GM21529 (cell line): ENCODE results near the gene NID2.

Experiments
- ATAC-seq: cut with Tn5 transposase; IDR thresholded peaks from one replicate; pipeline ENCODE4 v1.9.1; 2021; ENCODE audit not compliant: unreplicated experiment

The NID2 gene

GRCh38 chr14:52029881-52030280 lies 39.0 kb downstream of the NID2 start:
- ATAC-seq = no peak

- no peak for ATAC-seq
These were observed 42.0 kb downstream of the NID2 start for GRCh38 chr14:52026901-52027300.

DNA sequence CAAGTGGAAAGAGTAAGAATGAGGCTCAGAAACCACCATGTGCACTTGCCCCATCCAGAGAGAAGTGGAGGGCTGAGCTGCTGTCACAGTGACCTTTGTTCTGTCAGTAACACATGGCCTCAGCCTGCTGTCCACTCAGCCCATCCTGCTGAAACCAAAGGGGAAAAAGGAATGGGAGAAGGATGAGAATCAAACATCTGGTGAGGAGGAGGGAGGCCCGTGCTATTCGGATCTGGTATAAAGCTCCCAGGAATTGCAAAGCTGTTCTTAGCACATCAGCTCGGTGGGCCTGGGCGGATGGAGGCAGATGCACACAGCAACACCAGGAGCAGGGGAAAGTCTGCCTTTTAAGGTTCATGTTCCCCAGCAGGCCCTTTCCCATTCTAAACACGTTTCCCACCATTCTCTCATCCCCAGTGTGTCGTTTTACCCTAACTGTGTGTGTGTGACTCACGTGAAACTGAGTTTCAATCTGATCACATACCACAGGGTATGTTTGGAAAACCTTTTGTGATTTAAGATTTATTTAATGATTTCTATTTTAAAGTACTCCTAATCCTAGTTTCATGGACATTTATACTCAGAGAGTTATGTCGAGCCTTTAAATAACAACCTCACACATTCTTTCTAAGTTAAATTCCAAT lies 42.7 kb downstream of the NID2 start:
- ATAC-seq = no peak

DNA sequence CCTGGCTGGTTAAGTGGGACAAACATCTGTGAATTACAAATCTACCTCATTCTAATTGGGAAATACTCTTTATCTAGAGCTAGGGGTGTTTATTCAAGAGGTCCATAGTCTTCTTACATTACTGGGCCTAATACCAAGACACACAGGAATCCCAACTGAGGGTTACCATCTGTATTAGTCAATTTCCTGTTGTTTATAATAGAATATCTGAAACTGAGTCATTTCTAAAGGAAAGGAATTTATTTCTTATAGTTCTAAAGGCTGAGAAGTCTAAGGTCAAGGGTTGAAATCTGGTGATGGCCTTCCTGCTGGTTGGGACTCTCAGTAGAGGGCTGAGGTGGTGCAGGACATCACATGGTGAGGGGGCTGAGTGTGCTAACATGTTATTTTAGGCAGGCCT lies 43.5 kb downstream of the NID2 start:
- no peak for ATAC-seq

DNA sequence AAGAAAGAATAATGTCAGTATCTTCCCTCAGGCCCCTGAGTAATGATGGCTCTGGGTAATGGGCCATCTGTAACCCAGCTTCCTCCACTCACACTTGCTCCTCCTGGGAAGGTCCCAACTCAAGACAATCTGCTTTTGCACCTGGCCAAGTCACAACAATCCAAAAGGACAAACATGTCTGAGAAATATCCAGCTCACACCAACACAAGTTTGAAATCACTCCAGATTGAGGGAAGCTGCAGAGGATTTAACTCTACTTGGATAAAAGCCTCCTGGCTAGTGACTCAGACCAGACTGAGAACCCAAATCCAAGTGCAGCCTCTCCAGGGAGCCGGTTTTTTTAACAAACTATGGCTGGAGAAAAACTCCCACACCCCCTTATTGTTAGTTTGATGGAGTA lies 45.3 kb downstream of the NID2 start:
- ATAC-seq = no peak

DNA sequence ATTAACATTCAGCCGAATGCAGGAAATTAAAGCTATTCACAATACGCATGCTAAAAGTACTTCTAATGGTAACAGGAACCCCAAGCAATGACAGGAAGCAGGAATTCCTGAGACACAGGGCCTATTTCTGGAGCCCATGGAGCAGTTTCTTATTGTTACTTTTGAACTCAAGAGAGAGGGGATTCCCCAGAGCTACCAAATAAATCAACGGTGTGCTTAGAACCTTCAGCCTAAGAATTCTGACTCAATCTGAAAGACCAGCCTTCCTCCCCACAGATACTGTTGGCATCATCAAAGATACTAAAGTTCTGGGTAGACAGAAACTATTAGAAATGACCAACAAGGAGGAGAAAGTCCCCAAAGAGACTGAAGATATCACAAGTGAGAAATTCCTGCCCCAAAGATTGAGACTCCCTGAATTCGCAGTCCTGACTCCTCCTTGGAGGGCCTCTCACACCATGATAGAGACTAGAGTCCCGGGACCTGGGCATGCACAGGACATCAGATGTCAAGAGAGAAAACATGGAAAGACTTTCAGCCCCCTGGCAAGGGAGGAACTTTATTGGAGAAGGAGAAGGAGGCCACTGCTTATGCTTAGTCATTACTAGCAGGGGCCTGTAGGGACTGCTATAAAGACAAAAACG lies 46.8 kb downstream of the NID2 start:
- peak; percentile 77 for ATAC-seq

- no peak for ATAC-seq
These were observed 47.8 kb downstream of the NID2 start for GRCh38 chr14:52020866-52021717.

- ATAC-seq = no peak
These were observed 48.6 kb downstream of the NID2 start for GRCh38 chr14:52020161-52020714.

GRCh38 chr14:52018970-52019369 lies 49.9 kb downstream of the NID2 start:
- ATAC-seq = no peak

- ATAC-seq = no peak
These were observed 50.6 kb downstream of the NID2 start for GRCh38 chr14:52018252-52018651.

GRCh38 chr14:52015411-52016030 lies 53.3 kb downstream of the NID2 start:
- ATAC-seq = no peak

GRCh38 chr14:52014601-52015267 lies 54.1 kb downstream of the NID2 start:
- ATAC-seq = no peak

- ATAC-seq = no peak
These were observed 54.8 kb downstream of the NID2 start for GRCh38 chr14:52013984-52014600.

DNA sequence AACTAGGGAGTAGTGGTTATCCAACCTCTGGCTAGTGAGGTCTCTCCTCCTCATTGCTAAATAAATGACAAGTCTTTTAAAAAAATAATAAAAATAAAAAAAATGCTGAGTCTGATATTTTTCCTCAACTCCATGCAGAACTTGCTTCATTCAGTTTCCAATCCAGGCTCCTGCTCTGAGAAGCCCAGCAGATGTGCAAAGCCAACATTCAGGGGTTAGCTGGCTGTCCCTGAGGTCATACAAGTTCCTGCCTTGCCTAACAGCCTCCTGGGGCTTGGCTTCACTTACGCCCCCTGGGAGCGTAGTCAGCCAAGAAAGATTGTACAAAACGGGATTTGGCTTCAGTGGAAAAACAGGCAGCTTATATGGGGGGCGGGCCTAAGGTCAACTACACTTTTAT lies 56.2 kb downstream of the NID2 start:
- no peak for ATAC-seq

DNA sequence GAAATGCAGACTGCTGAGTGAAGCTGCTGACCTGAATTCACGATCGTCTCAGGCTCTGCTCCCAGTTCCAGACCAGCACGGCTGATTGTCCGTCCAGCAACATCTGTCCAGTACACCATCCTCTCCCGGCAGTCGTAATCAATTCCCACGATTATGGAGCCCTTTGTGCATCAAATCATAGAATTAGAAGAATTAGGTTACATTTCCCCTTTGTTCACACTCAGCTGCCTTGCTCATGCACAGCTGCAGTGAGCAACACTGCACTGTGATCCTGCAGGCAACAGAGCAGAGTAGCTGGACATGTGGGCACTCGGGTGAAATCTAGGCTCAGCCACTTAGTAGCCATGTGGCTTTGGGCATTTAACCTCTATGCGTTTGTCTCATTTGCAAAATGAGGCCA lies 57.3 kb downstream of the NID2 start:
- no peak for ATAC-seq

- ATAC-seq = no peak
These were observed 58.6 kb downstream of the NID2 start for GRCh38 chr14:52010173-52010693.

DNA sequence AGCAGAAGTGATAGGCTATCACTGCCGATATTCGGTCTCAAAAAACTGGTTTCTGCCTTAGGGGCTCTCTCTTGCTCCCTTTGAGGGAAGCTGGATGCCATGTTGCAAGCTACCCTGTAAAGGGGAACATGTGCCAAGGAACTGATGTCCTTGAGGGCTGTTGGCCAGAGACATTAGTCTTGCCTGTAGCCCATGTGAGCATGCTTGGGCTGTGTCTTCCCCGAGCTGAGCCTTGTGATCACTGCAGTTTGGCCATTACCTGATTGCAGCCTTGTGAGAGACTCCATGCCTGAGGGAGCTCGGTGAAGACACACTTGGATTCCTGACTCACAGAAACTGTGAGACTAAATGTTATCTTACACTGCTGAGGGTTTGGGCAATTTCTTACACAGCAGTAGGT lies 60.7 kb downstream of the NID2 start:
- ATAC-seq = no peak

- no peak for ATAC-seq
These were observed 61.2 kb downstream of the NID2 start for GRCh38 chr14:52007637-52008036.

DNA sequence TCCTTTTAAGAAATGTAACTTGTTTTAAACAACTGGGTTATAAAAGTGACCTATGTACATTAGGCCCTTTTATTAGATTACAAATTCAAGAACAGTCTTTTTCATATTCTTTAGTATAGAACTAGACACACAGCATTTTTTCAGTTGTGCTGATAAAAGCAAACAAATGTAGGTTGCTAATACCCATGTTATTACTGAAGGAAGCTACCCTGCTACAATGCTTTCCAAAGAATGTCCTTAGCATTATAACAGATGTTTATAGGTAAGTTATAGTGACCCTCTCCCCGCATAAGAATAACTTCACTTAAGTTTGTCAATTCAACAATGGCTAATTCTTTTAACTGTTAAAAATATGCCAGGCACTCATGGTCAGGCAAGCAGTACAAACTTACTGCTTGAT lies 61.6 kb downstream of the NID2 start:
- ATAC-seq = no peak

- no peak for ATAC-seq
These were observed 62.5 kb downstream of the NID2 start for GRCh38 chr14:52006361-52006760.
